Liver (tissue), 9 donors: ENCODE results near the gene ODC1. TPM values are rescaled to one million over a fixed set of nuclear protein-coding genes. Genes with fewer than 3 reads are reported as not detected.

ENCODE experiments used
- DNase-seq: peaks from one replicate; pipeline ENCODE4 v3.0.0-alpha.2; 2017; ENCODE audit warnings: low spot score
- H3K27ac ChIP-seq, 2 donors: one replicate each; pipeline ENCODE4 v1.7.0; 2013; ENCODE audit warnings: inconsistent platforms in 2 of 2, low read length in 2 of 2, control low read depth in 1 of 2, low read depth in 1 of 2, mild to moderate bottlenecking in 1 of 2
- H3K27me3 ChIP-seq, 4 donors: one replicate each; pipeline versions ENCODE4 v1.6.1 to v1.7.0; 2013; ENCODE audit warnings: low read length in 3 of 4, inconsistent platforms in 1 of 4, mild to moderate bottlenecking in 1 of 4, moderate library complexity in 1 of 4; ENCODE audit not compliant: control insufficient read depth in 4 of 4, insufficient read depth in 4 of 4
- H3K36me3 ChIP-seq, 4 donors: one replicate each; pipeline versions ENCODE4 v1.6.1 to v1.7.0; 2013; ENCODE audit warnings: low read length in 3 of 4, mild to moderate bottlenecking in 3 of 4, low read depth in 1 of 4, moderate library complexity in 1 of 4; ENCODE audit not compliant: control insufficient read depth in 4 of 4, insufficient read depth in 3 of 4
- H3K4me1 ChIP-seq, 4 donors: one replicate each; pipeline versions ENCODE4 v1.6.1 to v1.7.0; 2013; ENCODE audit warnings: low read length in 3 of 4, mild to moderate bottlenecking in 3 of 4, moderate library complexity in 1 of 4; ENCODE audit not compliant: control insufficient read depth in 4 of 4, insufficient read depth in 4 of 4
- H3K4me3 ChIP-seq, 3 donors: one replicate each; pipeline versions ENCODE4 v1.6.1 to v1.7.0; 2013; ENCODE audit warnings: low read length in 3 of 3, control low read depth in 1 of 3, low read depth in 1 of 3, mild to moderate bottlenecking in 1 of 3
- H3K9ac ChIP-seq, 2 donors: one replicate each; pipeline ENCODE4 v1.7.0; 2013; ENCODE audit warnings: low read length in 2 of 2, mild to moderate bottlenecking in 2 of 2, moderate library complexity in 2 of 2, control low read depth in 1 of 2, low read depth in 1 of 2
- H3K9me3 ChIP-seq, 4 donors: one replicate each; pipeline versions ENCODE4 v1.6.1 to v1.7.0; 2013; ENCODE audit warnings: low read length in 3 of 4; ENCODE audit not compliant: control insufficient read depth in 4 of 4
- ATF3 ChIP-seq: IDR thresholded peaks from 2 replicates; pipeline ENCODE4 v1.6.1; 2016; ENCODE audit warnings: antibody characterized with exemption
- CTCF ChIP-seq: fragments of 150-350 bp; IDR thresholded peaks from 2 replicates; pipeline ENCODE4 v1.5.1; 2017; ENCODE audit warnings: improper control_type of control experiment, low read depth, low read length; ENCODE audit not compliant: missing input control
- EGR1 ChIP-seq, 2 donors: IDR thresholded peaks; 2 replicates each; pipeline ENCODE4 v1.6.1; 2016 to 2018; ENCODE audit warnings: antibody characterized with exemption in 2 of 2, low read depth in 2 of 2
- FOXA1 ChIP-seq: IDR thresholded peaks from 2 replicates; pipeline ENCODE4 v1.6.1; 2016; ENCODE audit warnings: antibody characterized with exemption
- FOXA2 ChIP-seq: IDR thresholded peaks from 2 replicates; pipeline ENCODE4 v1.6.1; 2016; ENCODE audit warnings: antibody characterized with exemption
- GABPA ChIP-seq, 2 donors: IDR thresholded peaks in 1 of 2; conservative IDR thresholded peaks in 1 of 2; 2 replicates each; pipeline ENCODE4 v1.6.1; 2016; ENCODE audit warnings: antibody characterized with exemption in 2 of 2, mild to moderate bottlenecking in 1 of 2, moderate library complexity in 1 of 2
- HNF4A ChIP-seq, 2 donors: conservative IDR thresholded peaks; 2 replicates each; pipeline ENCODE4 v1.6.1; 2016; ENCODE audit warnings: antibody characterized with exemption in 2 of 2, mild to moderate bottlenecking in 2 of 2
- HNF4G ChIP-seq: IDR thresholded peaks from 2 replicates; pipeline ENCODE4 v1.6.1; 2016; ENCODE audit warnings: antibody characterized with exemption
- JUND ChIP-seq, 2 donors: IDR thresholded peaks; 2 replicates each; pipeline ENCODE4 v1.6.1; 2016; ENCODE audit warnings: antibody characterized with exemption in 2 of 2
- NR2F2 ChIP-seq: IDR thresholded peaks from 2 replicates; pipeline ENCODE4 v1.6.1; 2016; ENCODE audit warnings: antibody characterized with exemption
- RAD21 ChIP-seq, 2 donors: IDR thresholded peaks; 2 replicates each; pipeline ENCODE4 v1.6.1; 2016; ENCODE audit warnings: antibody characterized with exemption in 2 of 2, mild to moderate bottlenecking in 2 of 2
- REST ChIP-seq: IDR thresholded peaks from 2 replicates; pipeline ENCODE4 v1.6.1; 2016; ENCODE audit warnings: antibody characterized with exemption, mild to moderate bottlenecking
- RXRA ChIP-seq, 2 donors: IDR thresholded peaks; 2 replicates each; pipeline ENCODE4 v1.6.1; 2017 to 2018; ENCODE audit warnings: antibody characterized with exemption in 2 of 2, mild to moderate bottlenecking in 1 of 2
- SP1 ChIP-seq: IDR thresholded peaks from 2 replicates; pipeline ENCODE4 v1.6.1; 2018; ENCODE audit warnings: antibody characterized with exemption, mild to moderate bottlenecking
- TAF1 ChIP-seq: conservative IDR thresholded peaks from 2 replicates; pipeline ENCODE4 v1.6.1; 2016; ENCODE audit warnings: antibody characterized with exemption, mild to moderate bottlenecking
- ZBTB33 ChIP-seq: IDR thresholded peaks from 2 replicates; pipeline ENCODE4 v1.6.1; 2016; ENCODE audit warnings: antibody characterized with exemption
- WGBS: extraction: QIAGEN DNeasy Blood & Tissue Kit; methylation state at CpG from one replicate; pipeline ENCODE4 v1.1.7; 2013; 5-methylcytosine and 5-hydroxymethylcytosine counted together
- polyA plus RNA-seq, 2 donors: library from polyadenylated mRNA; stranded (reverse) in 1 of 2; unstranded in 1 of 2; fragments of 200-250 nt in 1 of 2; fragments of >200 nt in 1 of 2; fragmentation: Nextera tagmentation in 1 of 2; extraction: Ambion mirVana in 1 of 2; gene quantifications; one replicate each; pipeline versions ENCODE4 v1.2.1 to v1.2.3, GENCODE V29; 2013 to 2015
- total RNA-seq, 2 donors: library from RNA; depleted of rRNA; stranded (reverse); fragments of >200 nt; gene quantifications; one replicate each; pipeline ENCODE4 v1.2.3, GENCODE V29; 2014
- TF ChIP-seq, protein P1 (sequence below): IDR thresholded peaks from 2 replicates; pipeline ENCODE4 v1.6.1; 2016; ENCODE audit warnings: antibody characterized with exemption
- donor health status: healthy.
- donor health status: healthy.
- donor health status: healthy.
- donor health status: healthy.
- donor health status: healthy.

ODC1 gene
- total and polyA plus RNA-seq, 4 donors: 8.3 to 75.8 (median 48.1) TPM

DNA sequence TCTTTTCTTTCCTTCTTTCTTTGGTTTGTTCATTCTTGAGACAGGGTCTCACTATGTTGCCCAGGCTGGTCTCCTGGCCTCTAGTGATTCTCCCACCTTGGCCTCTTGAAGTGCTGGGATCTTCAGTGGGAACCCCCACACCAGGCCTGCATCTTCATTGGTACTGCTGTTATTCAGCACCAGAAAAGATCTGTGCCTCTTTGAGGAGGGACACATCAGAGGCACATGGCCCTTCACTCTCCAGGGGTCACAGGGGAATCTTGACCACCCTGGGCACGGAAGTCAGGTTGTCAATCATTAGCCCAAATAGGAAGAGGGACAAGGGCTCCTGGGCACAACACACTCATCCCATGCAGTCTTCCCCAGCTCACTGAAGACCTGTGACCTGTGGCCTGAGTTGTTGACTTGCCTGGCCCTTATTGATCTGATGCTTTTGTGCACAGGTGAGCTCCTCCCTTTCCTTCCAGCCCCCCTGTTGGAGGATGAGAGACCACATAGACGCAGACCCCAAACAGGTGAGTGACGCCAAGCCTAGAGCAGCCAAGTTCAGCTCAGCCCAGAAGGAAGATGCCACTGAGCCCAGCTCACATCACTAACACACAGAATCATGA lies 33.0 kb upstream of the ODC1 start:
- Histone ChIP-seq H3K4me3 (no peak overlapping the region), H3K36me3 (no peaks in the 10 kb centered on the region), H3K27me3 (no peaks in the 10 kb centered on the region), H3K4me1 (peaks cover 0 to 2% (median 0%) of the 10 kb centered on the region in 4 donors), H3K27ac (no peak overlapping the region), H3K9me3 (no peaks in the 10 kb centered on the region), H3K9ac (no peak overlapping the region)
- no peak for DNase-seq
- 59% methylated on average over 3 of the region's 3 CpGs for WGBS
- TF ChIP-seq ZBTB33 (no peak), CTCF (no peak), HNF4G (no peak), RXRA (IDR thresholded peaks at IDR 0.05) (no peak), NR2F2 (no peak), EGR1 (IDR thresholded peaks at IDR 0.05; ENCODE audit: low read depth in 2 of 2) (no peak), GABPA (IDR thresholded peaks at IDR 0.05 in 1 of 2, conservative IDR thresholded peaks at IDR 0.05 in 1 of 2) (no peak), TAF1 (no peak), JUND (IDR thresholded peaks at IDR 0.05) (no peak), FOXA1 (no peak), RAD21 (IDR thresholded peaks at IDR 0.05) (no peak), HNF4A (conservative IDR thresholded peaks at IDR 0.05) (no peak), REST (no peak), FOXA2 (no peak), ATF3 (no peak), SP1 (no peak)
- TF ChIP-seq, protein P1, sequence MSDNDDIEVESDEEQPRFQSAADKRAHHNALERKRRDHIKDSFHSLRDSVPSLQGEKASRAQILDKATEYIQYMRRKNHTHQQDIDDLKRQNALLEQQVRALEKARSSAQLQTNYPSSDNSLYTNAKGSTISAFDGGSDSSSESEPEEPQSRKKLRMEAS: no peak
